Adrenal gland (tissue), 12 donors: ENCODE data around the gene ALDOB. TPM values are rescaled to one million over a fixed set of nuclear protein-coding genes. Genes with fewer than 3 reads are reported as not detected.

Source experiments
- DNase-seq, 7 donors: peaks; one replicate each; pipeline ENCODE4 v3.0.0-alpha.2; 2019 to 2020
- H3K27ac ChIP-seq, 5 donors: fragments of 200-600 bp; sonication (generic) in 4 of 5; 1 replicate in 3 of 5; 2 replicates in 2 of 5; pipeline versions ENCODE4 v1.5.1 to v1.8.0; 2016 to 2020; ENCODE audit warnings: mild to moderate bottlenecking in 1 of 5
- H3K27me3 ChIP-seq: fragments of 200-600 bp; 2 replicates; pipeline ENCODE4 v1.8.0; 2021
- H3K36me3 ChIP-seq, 2 donors: fragments of 200-600 bp; replicated peaks in 1 of 2; 1 replicate in 1 of 2; 2 replicates in 1 of 2; pipeline versions ENCODE4 v1.5.1 to v1.8.0; 2018 to 2022
- H3K4me1 ChIP-seq, 2 donors: fragments of 200-600 bp; replicated peaks in 1 of 2; 1 replicate in 1 of 2; 2 replicates in 1 of 2; pipeline versions ENCODE4 v1.5.1 to v1.8.0; 2018 to 2021
- H3K4me3 ChIP-seq, 4 donors: fragments of 200-600 bp; sonication (generic) in 3 of 4; one replicate each; pipeline ENCODE4 v1.5.1; 2016 to 2018
- H3K9me3 ChIP-seq, 3 donors: fragments of 200-600 bp; sonication (generic) in 1 of 3; replicated peaks in 1 of 3; 1 replicate in 2 of 3; 2 replicates in 1 of 3; pipeline versions ENCODE4 v1.5.1 to v1.8.0; 2016 to 2021
- CTCF ChIP-seq, 6 experiments: fragments of 450-650 bp in 4 of 6; fragments of 200-600 bp in 2 of 6; sonication (generic) in 1 of 6; IDR thresholded peaks; 1 replicate in 5 of 6; 2 replicates in 1 of 6; pipeline versions ENCODE4 v1.5.1 to v1.8.0; 2016 to 2021; ENCODE audit warnings: antibody characterized with exemption in 6 of 6, mild to moderate bottlenecking in 2 of 6, moderate library complexity in 1 of 6
- POLR2A ChIP-seq, 2 donors: fragments of 450-650 bp; IDR thresholded peaks; one replicate each; pipeline ENCODE4 v1.6.1; 2017; ENCODE audit warnings: antibody characterized with exemption in 2 of 2, mild to moderate bottlenecking in 2 of 2, moderate library complexity in 1 of 2
- intact Hi-C, 2 donors: fragments of 100-400 bp; cut with DNase I; formaldehyde crosslinking; loops; one replicate each; pipeline versions ENCODE4 v1.14.1 to v1.15.0; 2022 to 2023
- polyA plus RNA-seq, 3 donors: library from polyadenylated mRNA; stranded (reverse); fragments of 200-250 nt in 2 of 3; fragments of 350-450 nt in 1 of 3; fragmentation: Illumina TruSeq in 1 of 3; extraction: RNeasy Lipid Tissue Mini Kit (QIAGEN cat#74804) in 1 of 3; gene quantifications; one replicate each; pipeline ENCODE4 v1.2.3, GENCODE V29; 2013 to 2014
- total RNA-seq, 9 donors: library from RNA; depleted of rRNA in 4 of 9; stranded (reverse); fragments of >200 nt in 4 of 9; fragments of 120-200 nt in 1 of 9; fragmentation: NEBNext Ultra II Directional in 1 of 9; extraction: Animal tissue kit (Norgen Biotek cat#: 25700) in 1 of 9; gene quantifications; one replicate each; pipeline versions ENCODE4 v1.1.0 to v1.2.4, GENCODE V29; 2013 to 2023
- donor health status: healthy with polysubstance abuse.
- donor health status: Bipolar disorder and iron deficiency.
- donor health status: DM: yes; HTN: yes; CAD: no.
- donor health status: DM: no; HTN: no; CAD: no.
- donor health status: DM: no; HTN: no; CAD: no.
- donor health status: DM: yes; HTN: yes; CAD: no.

ALDOB gene
- total and polyA plus RNA-seq, 12 donors: 0.74 to 6.3 (median 2.1) TPM

GRCh38 chr9:101417977-101418376, 17.6 kb downstream of the ALDOB start:
- TF ChIP-seq CTCF (IDR thresholded peaks at IDR 0.05): no peak
- TF ChIP-seq POLR2A (IDR thresholded peaks at IDR 0.05): no peak
- H3K9me3 ChIP-seq: peaks cover 0 to 10% (median 0%) of the 10 kb centered on the region in 3 donors
- intact Hi-C loops: no loop called here
- H3K36me3 ChIP-seq: no peaks in the 10 kb centered on the region
- H3K27ac ChIP-seq: no peak overlapping the region
- no peaks in the 10 kb centered on the region for H3K27me3 ChIP-seq
- peaks cover 0 to 8% of the 10 kb centered on the region in 2 donors for H3K4me1 ChIP-seq
- peak in 1 of 7 donors; percentile 16 for DNase-seq
- H3K4me3 ChIP-seq: no peak overlapping the region

- Histone ChIP-seq H3K4me1 (peaks cover 0 to 8% of the 10 kb centered on the region in 2 donors), H3K9me3 (peaks cover 0 to 15% (median 0%) of the 10 kb centered on the region in 3 donors), H3K36me3 (no peaks in the 10 kb centered on the region), H3K27me3 (no peaks in the 10 kb centered on the region), H3K27ac (no peak overlapping the region), H3K4me3 (no peak overlapping the region)
- TF ChIP-seq CTCF (IDR thresholded peaks at IDR 0.05): no peak
- no peak for TF ChIP-seq POLR2A (IDR thresholded peaks at IDR 0.05)
- no peak for DNase-seq
- intact Hi-C loops: no loop called here
Measured at GRCh38 chr9:101417389-101417788, 18.2 kb downstream of the ALDOB start.

- no peak for DNase-seq
- peaks cover 0 to 8% of the 10 kb centered on the region in 2 donors for H3K4me1 ChIP-seq
- no peak overlapping the region for H3K4me3 ChIP-seq
- intact Hi-C loops: no loop called here
- no peak for TF ChIP-seq POLR2A (IDR thresholded peaks at IDR 0.05)
- no peak for TF ChIP-seq CTCF (IDR thresholded peaks at IDR 0.05)
- H3K27me3 ChIP-seq: no peaks in the 10 kb centered on the region
- H3K9me3 ChIP-seq: peaks cover 0 to 21% (median 0%) of the 10 kb centered on the region in 3 donors
- no peaks in the 10 kb centered on the region for H3K36me3 ChIP-seq
- no peak overlapping the region for H3K27ac ChIP-seq
Measured at GRCh38 chr9:101415578-101415977, 20.0 kb downstream of the ALDOB start.

- TF ChIP-seq POLR2A (IDR thresholded peaks at IDR 0.05) (no peak), CTCF (IDR thresholded peaks at IDR 0.05) (no peak)
- DNase-seq: no peak
- Histone ChIP-seq H3K27me3 (no peaks in the 10 kb centered on the region), H3K4me3 (no peak overlapping the region), H3K36me3 (no peaks in the 10 kb centered on the region), H3K27ac (no peak overlapping the region), H3K9me3 (peaks cover 0 to 28% (median 6%) of the 10 kb centered on the region in 3 donors), H3K4me1 (peaks cover 0 to 8% of the 10 kb centered on the region in 2 donors)
- intact Hi-C loops: no loop called here
Measured at GRCh38 chr9:101414839-101415238, 20.7 kb downstream of the ALDOB start.
